HG02610 (cell line): ENCODE results near the gene FADS1.

ENCODE experiments used
- ATAC-seq: cut with Tn5 transposase; IDR thresholded peaks from one replicate; pipeline ENCODE4 v1.9.1; 2021; ENCODE audit warnings: mild to moderate bottlenecking, moderate library complexity; ENCODE audit not compliant: unreplicated experiment

Gene FADS1

GRCh38 chr11:61827571-61828378 lies 11.0 kb upstream of the FADS1 start, which contains the start of gene FADS2:
FADS2 (plus strand) TSS chr11:61828300; CDS start chr11:61828391, 91 bp downstream.
- peak; percentile 62 for ATAC-seq

DNA sequence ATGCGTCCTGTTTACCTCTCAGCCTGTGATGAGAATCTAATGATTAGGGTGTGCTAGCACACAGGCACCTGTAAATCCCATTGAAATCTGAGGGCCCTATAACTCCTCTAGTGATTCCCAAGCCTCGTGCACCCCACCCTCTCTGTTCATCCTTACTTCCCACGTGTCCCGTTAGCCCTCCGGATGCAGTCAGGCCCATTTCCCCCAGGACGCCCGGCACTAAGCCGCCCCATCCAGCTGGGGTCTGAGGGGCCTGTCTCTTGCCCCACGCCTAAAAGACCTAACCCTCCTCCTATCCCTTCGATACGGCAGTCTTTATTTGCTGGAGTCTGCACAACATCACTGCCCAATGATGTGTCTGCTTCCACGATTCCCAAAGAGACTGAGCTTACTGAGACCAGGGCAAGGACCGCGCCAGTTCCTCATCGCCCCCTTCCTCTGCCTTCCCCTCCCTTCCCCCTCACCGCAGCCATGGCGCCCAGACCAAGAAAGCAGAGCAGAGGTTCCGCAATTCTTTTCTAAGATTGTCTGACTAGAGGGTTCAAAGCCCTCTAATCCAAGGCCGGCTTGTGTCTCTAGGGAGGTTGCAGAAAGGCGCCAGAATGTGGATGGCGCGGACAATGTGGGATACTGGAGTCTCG lies 10.2 kb upstream of the FADS1 start:
- ATAC-seq: peak; percentile 1

DNA sequence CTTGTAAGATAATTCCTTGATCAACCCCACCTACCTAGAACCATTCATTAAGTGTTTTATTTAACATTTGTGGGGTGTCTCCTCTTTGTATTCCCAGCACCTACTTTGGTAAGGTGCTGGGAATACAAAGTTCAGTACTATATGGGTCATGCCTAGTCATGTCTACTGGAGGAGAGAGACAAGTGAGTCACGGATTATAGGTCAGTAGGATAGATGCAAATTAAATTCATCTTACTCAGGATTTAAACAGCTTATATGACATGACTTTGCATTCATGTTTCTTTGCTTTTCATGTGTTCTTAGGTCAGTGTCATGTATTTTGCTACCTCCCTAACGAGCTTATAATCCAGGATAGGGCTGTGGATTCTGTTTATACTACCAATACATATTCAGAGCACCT lies 3.4 kb upstream of the FADS1 start:
- no peak for ATAC-seq

DNA sequence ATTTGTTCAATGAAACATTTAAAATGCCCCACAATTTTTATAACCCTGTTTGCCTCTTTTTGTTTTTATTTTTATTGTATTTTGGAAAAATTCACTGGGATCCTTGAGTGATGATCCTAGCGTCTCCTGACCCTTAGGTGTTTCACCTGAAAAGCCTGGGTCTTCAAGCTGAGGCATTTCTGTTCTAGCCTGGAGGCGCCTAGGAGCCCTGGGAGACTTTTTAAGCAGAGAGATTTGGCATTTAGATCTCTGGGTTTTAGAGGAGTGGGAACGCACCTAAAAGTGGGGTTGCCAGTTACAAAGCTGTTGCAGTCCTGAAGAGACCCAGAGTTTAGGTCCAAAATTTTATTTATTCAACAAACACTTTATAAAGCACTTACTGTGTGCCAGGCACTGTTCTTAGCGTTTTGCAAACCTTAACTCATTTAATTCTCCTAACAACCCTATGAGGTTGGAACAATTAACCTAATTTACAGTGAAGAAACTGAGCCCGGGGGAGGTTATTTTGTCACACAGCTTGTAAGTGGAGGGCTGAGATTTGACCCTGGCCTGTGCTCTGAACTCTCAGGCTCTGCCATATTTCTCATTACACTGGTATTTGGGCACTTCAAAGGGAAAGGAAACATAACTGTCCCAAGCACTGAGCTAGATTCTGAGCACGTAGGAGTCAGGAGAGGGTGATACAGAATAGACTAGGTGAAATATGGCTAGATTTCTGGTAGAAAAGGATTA lies 834 bp upstream of the FADS1 start:
- no peak for ATAC-seq

DNA sequence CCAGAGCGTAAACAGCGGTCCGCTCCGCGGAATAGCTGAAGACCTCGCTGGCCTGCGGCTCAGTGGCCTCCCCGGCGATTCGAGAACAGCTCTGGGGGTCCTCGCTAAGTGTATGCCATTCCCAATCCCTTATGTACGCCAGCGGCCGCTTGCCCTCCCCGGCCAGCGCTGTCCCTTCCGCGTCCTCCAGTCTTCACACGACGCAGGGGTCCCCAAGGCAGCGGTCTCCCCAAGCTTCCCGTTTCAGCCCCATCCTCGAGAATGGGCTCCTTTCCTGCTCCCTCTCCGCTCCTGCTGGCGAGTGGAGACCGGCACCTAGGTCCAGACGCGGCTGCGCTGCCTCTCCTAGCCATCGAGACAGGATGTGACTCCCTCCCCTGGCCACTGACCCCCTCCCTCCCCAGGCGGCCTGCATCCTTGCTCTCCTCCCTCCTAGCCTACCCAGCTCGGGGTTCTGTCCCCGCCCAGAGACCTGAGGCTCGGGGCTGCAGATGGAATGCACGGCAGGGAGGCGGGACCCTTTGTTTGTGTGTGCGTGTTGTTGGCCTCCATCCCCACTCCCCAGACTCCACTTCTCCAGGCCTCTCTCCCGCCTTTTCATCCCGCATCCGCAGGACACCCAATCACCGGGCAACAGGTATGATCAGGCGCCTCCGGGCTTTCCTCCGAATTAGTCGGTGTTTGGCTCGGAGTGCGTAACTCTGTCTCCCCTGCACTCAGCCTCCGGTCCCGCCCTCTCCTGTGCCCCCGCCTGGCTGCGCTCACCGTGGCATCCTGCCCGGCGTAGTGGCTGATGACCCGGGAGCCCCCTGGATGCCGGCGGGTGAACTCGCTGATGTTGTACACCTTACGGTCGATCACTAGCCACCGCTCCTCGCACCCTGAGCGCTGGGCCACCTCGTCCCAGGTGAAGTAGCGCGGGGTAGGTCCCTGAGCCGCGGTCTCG lies 740 bp downstream of the FADS1 start:
- peak; percentile 24 for ATAC-seq

DNA sequence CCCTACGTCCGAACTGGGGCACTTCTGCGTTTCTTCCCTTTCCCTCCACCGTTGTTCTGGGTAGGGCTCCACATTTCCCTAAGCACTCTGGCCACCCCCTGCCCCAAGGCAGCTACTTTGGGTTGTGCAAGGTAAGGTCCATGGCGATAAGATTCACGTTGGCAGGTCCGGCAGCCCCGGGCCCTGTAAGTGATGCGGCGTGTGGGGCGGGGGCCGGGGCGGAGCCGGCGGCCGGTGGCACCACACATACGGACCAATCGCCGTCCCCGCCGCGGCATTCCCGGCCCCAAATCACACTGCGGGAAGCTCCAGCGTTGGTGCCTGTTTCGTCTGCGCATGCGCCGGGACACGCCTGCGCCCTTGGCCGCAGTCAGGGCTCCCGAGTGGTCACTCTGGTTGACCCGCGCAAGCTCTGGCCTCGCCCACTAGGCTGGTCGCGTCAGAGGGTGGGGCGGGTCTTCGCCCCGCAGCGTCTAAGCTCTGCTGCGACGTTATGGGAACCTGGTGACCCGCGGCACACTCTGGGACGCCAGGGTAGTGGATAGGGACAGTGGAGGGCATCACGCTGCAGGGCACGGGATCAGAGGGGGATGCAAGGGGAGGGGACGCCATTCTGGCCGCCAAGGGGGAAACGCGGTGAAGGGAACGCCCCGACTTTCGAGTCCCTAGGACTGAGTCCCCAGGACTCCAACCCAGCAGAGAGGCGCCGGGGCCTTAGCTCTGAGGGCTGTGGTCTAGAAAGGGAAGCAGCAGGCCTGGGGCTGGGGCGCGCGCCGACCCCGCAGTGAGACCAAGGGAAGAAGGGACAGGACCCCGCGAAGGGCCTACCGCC lies 1.6 kb downstream of the FADS1 start:
- ATAC-seq: peak; percentile 50

- no peak for ATAC-seq
Measured at GRCh38 chr11:61814247-61814957, 2.4 kb downstream of the FADS1 start.

- ATAC-seq: no peak
Measured at GRCh38 chr11:61812736-61813411, 3.9 kb downstream of the FADS1 start.

GRCh38 chr11:61811831-61812230 lies 5.0 kb downstream of the FADS1 start:
- ATAC-seq: no peak

GRCh38 chr11:61810671-61811175 lies 6.1 kb downstream of the FADS1 start:
- ATAC-seq: no peak

GRCh38 chr11:61806785-61807184 lies 10.0 kb downstream of the FADS1 start:
- no peak for ATAC-seq

DNA sequence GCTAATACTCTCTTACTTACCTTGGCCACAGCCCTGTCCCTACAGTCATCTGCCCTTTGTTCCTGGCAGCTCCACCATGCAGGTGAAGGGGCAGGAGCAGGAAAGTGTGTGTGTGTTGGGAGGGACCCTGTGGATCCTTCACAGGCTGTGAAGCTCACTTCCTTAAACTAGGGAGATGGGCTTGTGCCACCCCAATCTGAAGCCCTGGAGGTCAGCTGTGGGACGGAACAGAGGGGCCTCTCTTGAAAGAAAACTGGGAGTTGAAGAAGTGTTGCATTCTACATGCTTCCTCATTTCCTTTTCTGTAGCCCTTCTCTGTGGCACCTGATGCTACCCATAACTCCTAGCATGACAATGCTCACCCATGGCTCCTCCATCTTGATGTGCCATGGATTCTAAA lies 11.7 kb downstream of the FADS1 start:
- ATAC-seq: no peak

GRCh38 chr11:61803889-61804647 lies 12.7 kb downstream of the FADS1 start:
- no peak for ATAC-seq

DNA sequence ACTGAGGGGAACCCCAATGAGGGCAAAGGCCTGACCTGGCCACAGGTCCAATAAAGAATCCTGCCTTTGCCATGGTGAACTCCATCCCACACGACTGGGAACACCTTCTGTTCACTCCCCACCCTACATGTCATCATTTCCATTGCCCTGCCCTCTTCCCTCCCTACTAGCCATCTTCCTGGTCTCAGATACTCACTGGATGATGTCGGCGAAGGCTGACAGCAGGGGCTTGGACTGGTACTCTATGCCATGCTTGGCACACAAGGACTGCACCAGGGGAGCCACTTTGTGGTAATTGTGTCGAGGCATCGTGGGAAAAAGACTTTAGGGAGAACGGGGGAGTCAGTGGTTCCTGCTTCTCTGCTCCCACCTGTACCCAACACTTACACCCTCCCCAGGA lies 14.2 kb downstream of the FADS1 start:
- ATAC-seq: no peak

GRCh38 chr11:61800331-61801281 lies 16.2 kb downstream of the FADS1 start:
- ATAC-seq: no peak

GRCh38 chr11:61799665-61800284 lies 17.0 kb downstream of the FADS1 start:
- no peak for ATAC-seq
